Muscle layer of duodenum (tissue), 2 donors: ENCODE results near the gene ITGAD.

Experiments used
- H3K27ac ChIP-seq: one replicate; pipeline ENCODE4 v1.7.0; 2013; ENCODE audit warnings: mild to moderate bottlenecking, low read length
- H3K27me3 ChIP-seq: one replicate; pipeline ENCODE4 v1.7.0; 2013; ENCODE audit warnings: low read depth, mild to moderate bottlenecking, control low read depth, low read length
- H3K36me3 ChIP-seq, 2 donors: one replicate each; pipeline ENCODE4 v1.7.0; 2013; ENCODE audit warnings: low read length in 2 of 2, control low read depth in 1 of 2, mild to moderate bottlenecking in 1 of 2; ENCODE audit not compliant: insufficient read depth in 2 of 2, control insufficient read depth in 1 of 2
- H3K4me1 ChIP-seq, 2 donors: one replicate each; pipeline ENCODE4 v1.7.0; 2013; ENCODE audit warnings: low read length in 2 of 2, mild to moderate bottlenecking in 2 of 2, control low read depth in 1 of 2, moderate library complexity in 1 of 2; ENCODE audit not compliant: insufficient read depth in 2 of 2, control insufficient read depth in 1 of 2
- H3K4me3 ChIP-seq, 2 donors: one replicate each; pipeline ENCODE4 v1.7.0; 2013; ENCODE audit warnings: low read length in 2 of 2, low read depth in 1 of 2, mild to moderate bottlenecking in 1 of 2
- H3K9me3 ChIP-seq, 2 donors: one replicate each; pipeline ENCODE4 v1.7.0; 2013; ENCODE audit warnings: low read length in 2 of 2, control low read depth in 1 of 2, mild to moderate bottlenecking in 1 of 2; ENCODE audit not compliant: control insufficient read depth in 1 of 2
- donor health status: healthy.

Gene ITGAD

DNA sequence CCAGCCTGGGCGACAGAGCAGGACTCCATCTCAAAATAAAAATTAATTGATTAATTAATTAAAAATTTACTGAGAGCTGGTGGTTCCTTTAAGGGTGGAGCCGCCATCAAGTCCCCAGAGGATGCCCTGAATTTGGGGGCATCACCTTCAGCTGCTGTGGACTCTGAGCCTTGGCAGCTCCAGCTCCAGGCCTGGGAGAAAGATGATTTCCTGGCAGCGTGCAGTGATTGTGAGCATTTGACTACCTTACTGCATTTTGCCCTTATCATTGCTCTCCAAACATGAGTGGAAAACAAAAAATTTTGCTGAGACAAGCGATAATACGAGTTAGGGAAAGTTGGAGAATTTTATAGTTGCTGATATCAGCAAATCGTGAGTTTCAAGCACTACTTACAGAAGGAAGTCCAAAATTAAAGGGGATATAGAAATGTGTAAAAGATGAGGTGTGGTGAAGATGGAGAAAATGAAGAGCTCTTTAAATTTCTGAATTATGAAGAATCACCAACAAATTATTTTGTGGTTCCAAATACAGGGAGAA is 2.6 kb upstream of the ITGAD start:
- H3K9me3 ChIP-seq, result no peaks in the 10 kb centered on the region
- H3K36me3 ChIP-seq, result no peaks in the 10 kb centered on the region
- no peak overlapping the region for H3K27ac ChIP-seq
- no peaks in the 10 kb centered on the region for H3K27me3 ChIP-seq
- H3K4me3 ChIP-seq, result no peak overlapping the region
- no peaks in the 10 kb centered on the region for H3K4me1 ChIP-seq

DNA sequence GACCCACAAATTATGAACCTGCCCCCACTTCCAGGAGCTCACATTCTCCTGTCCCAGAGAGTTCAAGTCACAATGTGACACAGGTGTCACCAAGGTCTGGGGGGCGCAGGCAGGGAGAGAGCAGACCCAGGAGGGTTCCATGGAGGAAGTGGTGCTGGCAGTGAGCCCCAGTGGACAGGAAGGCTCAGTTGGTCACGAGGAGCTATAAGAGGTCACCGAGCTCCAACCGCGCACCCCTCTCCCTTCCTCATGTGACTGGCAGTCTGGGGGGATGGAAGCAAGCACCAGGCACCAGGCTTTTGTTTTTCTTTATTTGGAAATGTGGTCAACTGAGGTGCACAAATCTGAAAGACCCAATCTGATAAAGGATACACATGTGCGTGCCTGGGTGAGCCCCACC is 2.5 kb downstream of the ITGAD start:
- Histone ChIP-seq H3K36me3 (no peaks in the 10 kb centered on the region), H3K27me3 (no peaks in the 10 kb centered on the region), H3K4me1 (no peaks in the 10 kb centered on the region)

DNA sequence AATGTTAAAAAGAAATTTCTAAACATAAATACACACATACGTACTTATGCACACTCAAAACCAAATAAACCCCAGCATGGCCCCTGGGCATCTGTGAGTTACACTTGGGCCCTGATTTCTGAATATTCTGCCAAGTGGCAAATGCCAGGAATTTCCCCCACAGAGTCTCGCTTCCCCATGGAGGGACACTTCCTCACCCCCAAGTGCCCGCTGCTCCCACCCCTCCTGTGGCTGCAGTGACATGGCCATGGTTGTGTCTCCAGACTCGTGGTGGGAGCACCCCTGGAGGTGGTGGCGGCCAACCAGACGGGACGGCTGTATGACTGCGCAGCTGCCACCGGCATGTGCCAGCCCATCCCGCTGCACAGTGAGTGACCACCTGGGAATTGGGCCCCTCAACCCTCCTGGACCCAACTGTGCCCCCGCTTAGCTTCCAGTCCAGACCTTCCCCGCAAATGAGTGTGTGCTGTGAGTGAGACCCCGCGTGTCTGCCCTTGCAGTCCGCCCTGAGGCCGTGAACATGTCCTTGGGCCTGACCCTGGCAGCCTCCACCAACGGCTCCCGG is 4.0 kb downstream of the ITGAD start:
- Histone ChIP-seq H3K36me3 (no peaks in the 10 kb centered on the region), H3K27me3 (no peaks in the 10 kb centered on the region), H3K27ac (no peak overlapping the region), H3K9me3 (peaks cover 0 to 8% of the 10 kb centered on the region in 2 donors), H3K4me1 (no peaks in the 10 kb centered on the region), H3K4me3 (no peak overlapping the region)

More for the DNA sequence above, 2.5 kb downstream of the ITGAD start:
- no peak overlapping the region for H3K27ac ChIP-seq
- H3K4me3 ChIP-seq, result no peak overlapping the region
- peaks cover 0 to 8% of the 10 kb centered on the region in 2 donors for H3K9me3 ChIP-seq

DNA sequence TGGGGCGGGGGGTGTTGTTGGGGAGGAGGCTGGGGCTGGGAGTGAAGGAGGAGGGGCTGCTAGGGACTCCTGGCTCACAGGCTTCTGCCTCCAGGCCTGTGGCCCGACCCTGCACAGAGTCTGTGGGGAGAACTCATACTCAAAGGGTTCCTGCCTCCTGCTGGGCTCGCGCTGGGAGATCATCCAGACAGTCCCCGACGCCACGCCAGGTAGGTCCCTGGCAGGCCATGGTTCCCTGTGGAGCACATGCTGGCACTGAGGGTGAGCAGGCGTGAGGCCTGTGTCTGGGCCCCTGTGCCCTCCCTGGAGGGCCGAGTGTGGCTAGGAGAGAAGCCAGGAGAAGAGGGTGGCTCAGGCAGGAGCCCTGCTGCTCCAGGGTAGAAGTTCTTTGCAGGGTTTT is 4.6 kb downstream of the ITGAD start:
- no peaks in the 10 kb centered on the region for H3K4me1 ChIP-seq
- H3K4me3 ChIP-seq, result no peak overlapping the region
- H3K36me3 ChIP-seq, result no peaks in the 10 kb centered on the region
- no peaks in the 10 kb centered on the region for H3K27me3 ChIP-seq
- peaks cover 0 to 8% of the 10 kb centered on the region in 2 donors for H3K9me3 ChIP-seq
- no peak overlapping the region for H3K27ac ChIP-seq

DNA sequence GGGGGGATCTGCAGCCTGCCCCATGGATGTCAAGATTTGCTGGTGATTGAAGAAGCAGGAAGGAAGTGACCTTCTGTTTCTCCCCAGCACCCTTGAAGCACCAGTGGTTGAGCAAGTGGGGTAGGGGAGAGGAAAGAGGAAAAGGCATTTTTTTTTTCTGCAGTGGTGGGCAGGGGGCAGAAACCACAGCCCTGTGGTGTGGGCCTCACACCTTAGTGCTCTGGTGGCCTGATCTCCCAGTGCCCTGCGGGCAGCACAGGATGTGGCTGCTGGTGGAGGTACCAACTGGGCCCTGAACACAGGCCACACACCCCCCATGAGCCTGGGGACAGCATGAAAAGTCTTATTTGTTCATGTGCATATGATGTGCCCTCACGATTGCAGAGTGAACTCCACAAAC is 7.1 kb downstream of the ITGAD start:
- H3K27ac ChIP-seq, result no peak overlapping the region
- H3K27me3 ChIP-seq, result no peaks in the 10 kb centered on the region
- no peaks in the 10 kb centered on the region for H3K4me1 ChIP-seq
- H3K9me3 ChIP-seq, result peaks cover 0 to 8% of the 10 kb centered on the region in 2 donors
- no peak overlapping the region for H3K4me3 ChIP-seq
- no peaks in the 10 kb centered on the region for H3K36me3 ChIP-seq

DNA sequence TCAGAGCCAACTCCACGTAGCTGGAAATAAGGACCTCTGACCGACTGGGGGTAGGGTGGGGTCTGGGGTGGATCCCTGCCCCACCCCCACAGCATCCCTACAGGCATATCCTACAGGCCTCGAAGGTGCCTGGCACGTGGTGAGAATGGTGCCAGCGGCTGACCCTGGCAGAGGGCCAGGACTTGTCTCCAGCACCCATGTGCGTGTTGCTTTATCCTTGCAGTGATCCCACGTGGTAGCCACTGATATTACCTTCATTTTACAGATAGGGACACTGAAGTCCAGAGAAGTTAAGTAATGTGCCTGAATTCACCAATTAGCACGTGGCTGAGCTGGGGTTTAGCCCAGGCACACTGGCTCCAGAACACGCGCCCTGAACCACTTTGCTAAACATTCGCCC is 8.3 kb downstream of the ITGAD start:
- no peaks in the 10 kb centered on the region for H3K4me1 ChIP-seq
- H3K27ac ChIP-seq, result no peak overlapping the region
- H3K36me3 ChIP-seq, result no peaks in the 10 kb centered on the region
- H3K27me3 ChIP-seq, result no peaks in the 10 kb centered on the region
- H3K9me3 ChIP-seq, result peaks cover 0 to 8% of the 10 kb centered on the region in 2 donors
- H3K4me3 ChIP-seq, result no peak overlapping the region

DNA sequence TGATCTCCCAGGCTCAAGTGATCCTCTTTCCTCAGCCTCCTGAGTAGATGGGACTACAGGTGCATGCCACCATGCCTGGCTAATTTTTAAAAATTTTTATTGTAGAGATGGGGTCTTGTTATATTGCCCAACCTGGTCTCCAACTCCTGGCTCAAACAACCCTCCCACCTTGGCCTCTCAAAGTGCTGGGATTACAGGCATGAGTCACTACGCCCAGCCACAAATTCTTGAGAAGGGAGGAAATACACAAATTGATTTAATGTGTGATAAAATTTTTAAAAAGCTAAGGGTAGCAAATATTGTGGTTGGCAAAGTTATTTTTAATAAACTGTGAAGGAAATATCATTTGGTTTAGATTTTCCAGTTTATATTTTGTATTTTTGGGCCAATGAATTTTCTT is 9.6 kb downstream of the ITGAD start:
- Histone ChIP-seq H3K4me3 (no peak overlapping the region), H3K27ac (no peak overlapping the region), H3K27me3 (no peaks in the 10 kb centered on the region), H3K9me3 (peaks cover 0 to 8% of the 10 kb centered on the region in 2 donors), H3K36me3 (no peaks in the 10 kb centered on the region), H3K4me1 (no peaks in the 10 kb centered on the region)

DNA sequence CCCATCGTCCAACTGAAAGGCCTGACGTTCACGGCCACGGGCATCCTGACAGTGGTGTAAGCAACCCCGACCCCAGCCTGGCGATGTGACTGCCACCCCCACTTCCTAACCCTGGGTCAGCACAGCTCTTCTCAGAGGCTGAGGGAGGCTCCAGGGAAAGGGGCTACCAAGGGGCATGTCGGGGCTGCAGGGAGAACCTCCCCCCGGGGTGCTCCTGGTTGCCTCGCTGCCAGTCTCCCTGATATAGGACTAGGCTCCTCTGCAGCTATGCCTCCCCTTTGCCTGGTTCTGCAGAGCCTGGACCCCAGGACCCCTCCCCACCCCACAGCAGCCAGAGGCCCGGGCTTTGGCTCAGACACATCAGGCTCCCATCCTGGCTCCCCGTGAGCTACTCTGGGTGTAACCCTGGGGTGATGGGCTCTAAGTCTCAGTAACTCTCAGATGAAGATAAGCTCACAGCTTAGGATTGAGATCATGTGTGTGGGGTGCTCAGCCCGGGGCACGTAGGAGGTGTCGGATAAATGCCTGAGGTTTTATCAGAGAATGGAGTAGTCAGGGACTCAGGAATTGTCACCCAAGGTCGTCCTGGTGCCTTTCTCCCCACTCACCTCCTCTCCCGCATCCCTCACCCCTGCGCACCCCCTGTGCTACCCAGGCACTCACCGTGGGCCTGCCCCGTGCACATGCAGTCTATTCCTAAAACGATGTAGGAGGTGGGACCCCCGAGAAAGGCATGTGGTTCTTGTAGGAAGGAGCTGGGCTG is 10.6 kb downstream of the ITGAD start:
- Histone ChIP-seq H3K9me3 (peaks cover 0 to 8% of the 10 kb centered on the region in 2 donors), H3K27me3 (no peaks in the 10 kb centered on the region), H3K4me1 (no peaks in the 10 kb centered on the region), H3K4me3 (no peak overlapping the region), H3K27ac (no peak overlapping the region), H3K36me3 (no peaks in the 10 kb centered on the region)

DNA sequence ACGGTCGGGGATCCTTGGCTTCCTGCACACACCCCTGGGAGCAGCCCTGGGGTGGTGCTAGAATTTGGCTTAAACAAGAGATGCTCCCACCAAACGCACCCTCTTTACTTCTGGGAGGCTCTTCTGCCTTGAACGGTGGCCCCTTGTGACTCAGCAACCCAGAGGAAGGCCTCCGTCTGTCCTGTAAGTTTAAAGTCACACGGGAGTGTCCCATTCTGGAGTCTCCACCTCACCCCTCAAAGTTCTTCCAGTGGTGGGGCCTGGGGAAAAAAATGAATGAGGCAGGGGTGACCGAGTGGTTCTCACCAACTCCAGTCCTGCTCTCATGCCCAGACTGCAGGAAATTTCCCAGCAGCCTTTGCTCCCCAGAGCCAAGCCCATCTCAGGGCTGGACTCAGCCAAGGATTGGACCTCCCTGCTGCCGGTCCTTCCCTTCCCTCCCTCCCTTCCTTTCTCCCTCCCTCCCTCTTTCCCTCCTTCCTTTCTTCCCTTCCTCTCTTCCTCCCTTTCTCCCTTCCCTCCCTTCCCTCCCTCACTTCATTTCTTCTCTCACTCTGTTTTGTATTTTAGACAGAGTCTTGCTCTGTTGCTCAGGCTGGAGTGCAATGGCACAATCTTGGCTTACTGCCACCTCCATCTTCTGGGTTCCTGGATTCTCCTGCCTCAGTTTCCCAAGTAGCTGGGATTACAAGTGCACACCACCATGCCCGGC is 11.4 kb downstream of the ITGAD start:
- H3K9me3 ChIP-seq, result peaks cover 0 to 5% of the 10 kb centered on the region in 2 donors
- H3K4me3 ChIP-seq, result no peak overlapping the region
- H3K4me1 ChIP-seq, result no peaks in the 10 kb centered on the region
- H3K36me3 ChIP-seq, result no peaks in the 10 kb centered on the region
- no peaks in the 10 kb centered on the region for H3K27me3 ChIP-seq
- no peak overlapping the region for H3K27ac ChIP-seq

DNA sequence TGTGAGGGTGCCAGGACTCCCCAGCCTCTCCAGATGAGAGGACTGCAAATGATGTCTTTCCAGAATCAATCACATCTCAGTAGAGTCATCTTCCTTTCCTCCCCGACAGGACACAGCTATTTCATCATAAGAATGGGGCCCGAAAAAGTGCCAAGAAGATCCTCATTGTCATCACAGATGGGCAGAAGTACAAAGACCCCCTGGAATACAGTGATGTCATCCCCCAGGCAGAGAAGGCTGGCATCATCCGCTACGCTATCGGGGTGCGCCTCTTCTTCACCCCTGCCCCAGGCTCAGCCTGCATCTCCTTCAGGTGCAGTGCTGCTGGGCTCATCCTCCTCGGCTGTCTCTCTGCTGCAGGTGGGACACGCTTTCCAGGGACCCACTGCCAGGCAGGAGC is 14.3 kb downstream of the ITGAD start:
- H3K9me3 ChIP-seq, result no peaks in the 10 kb centered on the region
- no peaks in the 10 kb centered on the region for H3K27me3 ChIP-seq

DNA sequence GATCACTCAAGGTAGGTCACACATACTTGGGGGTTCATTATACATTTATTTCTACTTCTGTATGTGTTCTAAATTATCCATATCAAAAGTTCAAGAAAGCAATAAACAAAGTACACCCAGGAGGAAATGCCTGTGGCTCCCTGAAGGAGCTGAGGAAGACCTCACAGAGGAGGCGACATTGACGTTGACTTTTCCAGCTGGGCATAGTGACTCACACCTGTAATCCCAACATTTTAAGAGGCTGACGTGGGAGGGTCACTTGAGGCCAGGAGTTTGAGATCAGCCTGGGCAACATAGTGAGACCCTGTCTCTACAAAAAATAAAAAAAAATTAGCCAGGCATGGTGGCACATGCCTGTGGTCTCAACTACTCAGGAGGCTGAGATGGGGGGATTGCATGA is 16.3 kb downstream of the ITGAD start:
- Histone ChIP-seq H3K27me3 (no peaks in the 10 kb centered on the region), H3K27ac (no peak overlapping the region), H3K9me3 (no peaks in the 10 kb centered on the region), H3K4me1 (no peaks in the 10 kb centered on the region), H3K4me3 (no peak overlapping the region), H3K36me3 (no peaks in the 10 kb centered on the region)

More for the DNA sequence above, 14.3 kb downstream of the ITGAD start:
- H3K4me3 ChIP-seq, result no peak overlapping the region
- no peak overlapping the region for H3K27ac ChIP-seq
- H3K4me1 ChIP-seq, result no peaks in the 10 kb centered on the region
- H3K36me3 ChIP-seq, result no peaks in the 10 kb centered on the region
